Measurements from ENCODE around the gene CDK18.

GRCh38 chr1:205519541-205520131 lies 15.2 kb downstream of the CDK18 start:
- TF ChIP-seq CTCF (tag by site-specific recombination; IDR thresholded peaks at IDR 0.05) (no peak), ZNF645 (tag by site-specific recombination; IDR thresholded peaks at IDR 0.05) (no peak), ZNF211 (tag by site-specific recombination; IDR thresholded peaks at IDR 0.05; ENCODE audit: low read depth) (no peak), ZBTB20 (tag by site-specific recombination; IDR thresholded peaks at IDR 0.05) (no peak), BCL11B (tag by site-specific recombination; IDR thresholded peaks at IDR 0.05; ENCODE audit: low read depth) (no peak), HOXA7 (CRISPR knock-in tag; IDR thresholded peaks at IDR 0.05; ENCODE audit: borderline replicate concordance) (no peak)

Data from HEK293 (cell line).